ENCODE results near the gene CCDC107. TPM values are rescaled to one million over a fixed set of nuclear protein-coding genes. Genes with fewer than 3 reads are reported as not detected.

Gene CCDC107
- polyA plus RNA-seq, 1 donor from 2014 or later = 77.4 TPM

GRCh38 chr9:35679766-35680330, 21.8 kb downstream of the CCDC107 start:
- H3K27ac Mint-ChIP-seq = peak overlapping the region in 1 of 3 donors; percentile 78
- no peaks in the 10 kb centered on the region for H3K9me3 Mint-ChIP-seq
- peaks cover 6% of the 10 kb centered on the region for H3K36me3 Mint-ChIP-seq
- H3K4me1 Mint-ChIP-seq = peaks cover 22 to 25% (median 24%) of the 10 kb centered on the region in 3 donors
- H3K4me3 Mint-ChIP-seq = peak overlapping the region; percentile 10 to 91 (median 52)
- H3K27me3 Mint-ChIP-seq = peaks cover 8% of the 10 kb centered on the region

DNA sequence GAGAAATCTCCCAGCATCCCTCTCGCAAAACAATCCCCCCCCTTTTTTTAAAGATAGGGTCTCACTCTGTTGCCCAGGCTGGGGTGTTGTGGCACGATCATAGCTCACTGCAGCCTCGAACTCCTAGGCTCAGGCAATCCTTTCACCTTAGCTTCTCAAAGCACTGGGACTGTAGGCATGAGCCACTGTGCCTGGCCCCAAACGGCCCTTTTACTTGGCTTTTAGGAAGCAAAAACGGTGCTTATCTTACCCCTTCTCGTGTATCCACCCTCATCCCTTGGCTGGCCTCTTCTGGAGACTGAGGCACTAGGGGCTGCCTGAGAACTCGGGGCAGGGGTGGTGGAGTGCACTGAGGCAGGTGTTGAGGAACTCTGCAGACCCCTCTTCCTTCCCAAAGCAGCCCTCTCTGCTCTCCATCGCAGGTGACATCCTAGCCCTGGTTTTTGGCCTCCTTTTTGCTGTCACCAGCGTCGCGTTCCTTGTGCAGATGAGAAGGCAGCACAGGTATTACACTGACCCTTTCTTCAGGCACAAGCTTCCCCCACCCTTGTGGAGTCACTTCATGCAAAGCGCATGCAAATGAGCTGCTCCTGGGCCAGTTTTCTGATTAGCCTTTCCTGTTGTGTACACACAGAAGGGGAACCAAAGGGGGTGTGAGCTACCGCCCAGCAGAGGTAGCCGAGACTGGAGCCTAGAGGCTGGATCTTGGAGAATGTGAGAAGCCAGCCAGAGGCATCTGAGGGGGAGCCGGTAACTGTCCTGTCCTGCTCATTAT, 22.4 kb downstream of the CCDC107 start:
- H3K27ac Mint-ChIP-seq = peak overlapping the region; percentile 46 to 78 (median 77)
- H3K36me3 Mint-ChIP-seq = peaks cover 6% of the 10 kb centered on the region
- no peaks in the 10 kb centered on the region for H3K9me3 Mint-ChIP-seq
- peak overlapping the region; percentile 52 to 91 (median 67) for H3K4me3 Mint-ChIP-seq
- peaks cover 22 to 25% (median 23%) of the 10 kb centered on the region in 3 donors for H3K4me1 Mint-ChIP-seq
- H3K27me3 Mint-ChIP-seq = peaks cover 6% of the 10 kb centered on the region

GRCh38 chr9:35681341-35682002, 23.4 kb downstream of the CCDC107 start:
- H3K27ac Mint-ChIP-seq = peak overlapping the region in 1 of 3 donors; percentile 77
- no peaks in the 10 kb centered on the region for H3K9me3 Mint-ChIP-seq
- peak overlapping the region in 1 of 4 donors; percentile 70 for H3K4me3 Mint-ChIP-seq
- H3K27me3 Mint-ChIP-seq = peaks cover 2% of the 10 kb centered on the region
- H3K36me3 Mint-ChIP-seq = peaks cover 6% of the 10 kb centered on the region
- H3K4me1 Mint-ChIP-seq = peaks cover 21 to 23% (median 22%) of the 10 kb centered on the region in 3 donors

GRCh38 chr9:35682051-35682450, 24.0 kb downstream of the CCDC107 start:
- H3K36me3 Mint-ChIP-seq = peaks cover 6% of the 10 kb centered on the region
- peaks cover 21% of the 10 kb centered on the region in 3 donors for H3K4me1 Mint-ChIP-seq
- no peaks in the 10 kb centered on the region for H3K27me3 Mint-ChIP-seq
- no peak overlapping the region for H3K4me3 Mint-ChIP-seq
- H3K9me3 Mint-ChIP-seq = no peaks in the 10 kb centered on the region
- peak overlapping the region in 1 of 3 donors; percentile 16 for H3K27ac Mint-ChIP-seq

DNA sequence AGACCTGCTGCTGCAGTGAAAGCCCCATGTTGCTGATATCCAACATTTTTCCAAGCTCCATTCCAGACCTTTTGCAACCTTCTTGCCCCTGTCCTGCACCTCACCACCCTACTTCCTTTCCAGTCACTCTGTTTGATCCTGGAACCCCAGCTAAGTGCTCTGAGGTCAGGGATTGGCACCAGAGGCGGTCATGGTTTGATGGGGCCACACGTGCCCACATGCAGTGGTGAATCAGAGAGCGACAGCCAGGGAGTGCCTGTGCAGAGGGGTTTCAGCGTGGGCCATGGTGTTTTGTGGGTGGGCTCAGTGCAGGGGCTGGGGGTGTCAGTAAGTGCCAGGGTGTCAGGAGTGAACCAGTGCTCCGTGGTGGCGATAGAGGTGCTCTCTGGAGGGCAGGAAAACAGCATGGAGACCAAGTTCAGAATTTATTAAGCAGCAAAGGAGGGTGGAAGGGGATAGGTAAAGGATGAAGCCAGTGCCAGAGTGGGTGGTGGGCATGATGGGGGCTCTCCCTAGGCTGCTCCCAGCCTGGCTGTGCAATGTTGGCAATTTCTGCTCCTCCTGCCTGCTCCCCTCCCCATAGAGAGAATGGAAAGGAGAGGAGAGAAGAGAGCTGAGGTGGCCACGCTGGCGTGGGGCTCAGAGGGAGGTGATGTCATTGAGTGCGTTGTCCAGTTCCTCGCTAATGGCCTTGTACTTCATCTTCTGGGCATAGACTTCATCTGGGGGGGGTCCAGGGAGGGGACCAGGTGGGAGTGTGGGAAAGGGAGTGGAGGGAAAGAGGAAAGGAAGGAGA, 24.6 kb downstream of the CCDC107 start:
- no peak overlapping the region for H3K4me3 Mint-ChIP-seq
- H3K27me3 Mint-ChIP-seq = no peaks in the 10 kb centered on the region
- peaks cover 15 to 21% (median 21%) of the 10 kb centered on the region in 3 donors for H3K4me1 Mint-ChIP-seq
- peaks cover 3% of the 10 kb centered on the region for H3K36me3 Mint-ChIP-seq
- H3K27ac Mint-ChIP-seq = peak overlapping the region in 1 of 3 donors; percentile 17
- no peaks in the 10 kb centered on the region for H3K9me3 Mint-ChIP-seq

DNA sequence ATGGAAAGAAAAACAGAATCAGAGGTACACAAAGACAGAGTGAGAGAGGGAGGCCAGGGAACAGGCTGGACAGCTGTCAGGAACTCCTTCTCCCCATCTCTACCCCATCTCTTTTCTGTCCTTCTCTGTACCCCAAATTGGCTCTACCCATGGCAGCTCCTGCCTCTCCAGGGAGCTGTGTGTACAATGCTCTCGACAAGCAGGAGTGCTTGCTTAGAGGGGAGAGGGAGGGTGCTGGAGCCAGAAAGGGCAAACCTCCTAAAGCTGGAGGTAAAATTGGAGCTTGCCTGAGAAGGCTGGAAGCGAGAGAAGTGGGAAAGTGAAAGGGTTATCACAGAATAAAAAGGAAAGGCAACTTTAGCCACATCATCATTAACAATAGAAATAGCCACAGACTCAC, 25.2 kb downstream of the CCDC107 start:
- peaks cover 15 to 21% (median 21%) of the 10 kb centered on the region in 3 donors for H3K4me1 Mint-ChIP-seq
- peaks cover 3% of the 10 kb centered on the region for H3K36me3 Mint-ChIP-seq
- peak overlapping the region in 1 of 3 donors; percentile 45 for H3K27ac Mint-ChIP-seq
- no peak overlapping the region for H3K4me3 Mint-ChIP-seq
- no peaks in the 10 kb centered on the region for H3K27me3 Mint-ChIP-seq
- H3K9me3 Mint-ChIP-seq = no peaks in the 10 kb centered on the region

DNA sequence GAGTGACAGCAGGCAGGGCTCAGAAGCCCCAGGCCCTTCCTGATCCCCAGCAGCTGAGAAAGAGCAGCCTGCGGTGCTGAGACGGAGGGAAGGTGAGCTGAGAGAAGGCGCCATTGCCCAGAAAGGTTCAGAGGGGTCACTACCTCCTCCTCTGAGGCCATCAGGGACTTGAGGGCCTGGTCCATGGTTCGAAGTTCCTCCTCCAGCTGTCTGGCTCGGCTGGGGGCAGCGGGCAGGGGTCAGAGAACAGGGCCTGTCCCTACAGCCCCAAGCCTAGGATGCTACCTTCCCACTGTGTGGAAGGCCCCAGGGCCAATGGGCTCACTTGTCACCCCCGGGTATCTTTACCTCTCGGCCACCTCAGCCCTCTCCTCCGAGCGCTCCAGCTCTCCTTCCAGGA, 26.8 kb downstream of the CCDC107 start:
- Mint-ChIP-seq H3K27ac (no peak overlapping the region), H3K27me3 (no peaks in the 10 kb centered on the region), H3K36me3 (peaks cover 1% of the 10 kb centered on the region), H3K9me3 (no peaks in the 10 kb centered on the region), H3K4me3 (no peak overlapping the region), H3K4me1 (peaks cover 14 to 20% (median 17%) of the 10 kb centered on the region in 3 donors)

DNA sequence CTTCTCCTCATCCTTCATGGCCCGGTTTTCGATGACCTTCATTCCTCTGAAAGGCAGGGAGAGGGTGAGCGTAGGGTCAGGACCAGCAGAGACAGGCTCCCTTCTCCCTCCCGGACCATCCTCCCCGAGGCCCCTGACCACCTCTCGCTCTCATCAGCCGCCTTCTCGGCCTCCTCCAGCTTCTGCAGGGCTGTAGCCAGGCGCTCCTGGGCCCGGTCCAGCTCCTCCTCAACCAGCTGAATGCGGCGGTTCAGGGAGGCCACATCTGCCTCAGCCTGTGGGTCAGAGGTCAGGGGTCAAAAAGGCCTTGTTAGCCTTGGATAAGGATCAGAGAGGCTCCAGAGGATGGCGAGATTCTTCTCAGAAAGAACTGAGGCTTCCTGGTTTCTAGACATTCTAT, 27.4 kb downstream of the CCDC107 start:
- H3K4me3 Mint-ChIP-seq = peak overlapping the region in 1 of 4 donors; percentile 47
- no peaks in the 10 kb centered on the region for H3K27me3 Mint-ChIP-seq
- peaks cover 1% of the 10 kb centered on the region for H3K36me3 Mint-ChIP-seq
- H3K27ac Mint-ChIP-seq = no peak overlapping the region
- H3K4me1 Mint-ChIP-seq = peaks cover 8 to 14% (median 11%) of the 10 kb centered on the region in 3 donors
- no peaks in the 10 kb centered on the region for H3K9me3 Mint-ChIP-seq

- peaks cover 0 to 7% (median 4%) of the 10 kb centered on the region in 3 donors for H3K4me1 Mint-ChIP-seq
- H3K4me3 Mint-ChIP-seq = peak overlapping the region in 1 of 4 donors; percentile 64
- H3K36me3 Mint-ChIP-seq = peaks cover 1% of the 10 kb centered on the region
- peak overlapping the region in 1 of 3 donors; percentile 39 for H3K27ac Mint-ChIP-seq
- H3K27me3 Mint-ChIP-seq = no peaks in the 10 kb centered on the region
- no peaks in the 10 kb centered on the region for H3K9me3 Mint-ChIP-seq
These were observed 28.4 kb downstream of the CCDC107 start for GRCh38 chr9:35686222-35687203.

- Mint-ChIP-seq H3K4me3 (peak overlapping the region in 1 of 4 donors; percentile 64), H3K9me3 (no peaks in the 10 kb centered on the region), H3K27me3 (no peaks in the 10 kb centered on the region), H3K27ac (no peak overlapping the region), H3K36me3 (peaks cover 1% of the 10 kb centered on the region), H3K4me1 (peaks cover 0 to 9% (median 5%) of the 10 kb centered on the region in 3 donors)
These were observed 29.2 kb downstream of the CCDC107 start for GRCh38 chr9:35687306-35687705.

- H3K27me3 Mint-ChIP-seq = no peaks in the 10 kb centered on the region
- peaks cover 1% of the 10 kb centered on the region for H3K36me3 Mint-ChIP-seq
- H3K27ac Mint-ChIP-seq = peak overlapping the region in 1 of 3 donors; percentile 31
- no peaks in the 10 kb centered on the region for H3K9me3 Mint-ChIP-seq
- H3K4me1 Mint-ChIP-seq = peaks cover 0 to 7% (median 4%) of the 10 kb centered on the region in 3 donors
- H3K4me3 Mint-ChIP-seq = peak overlapping the region in 2 of 4 donors; percentile 5 to 68
These were observed 30.0 kb downstream of the CCDC107 start for GRCh38 chr9:35687972-35688557.

DNA sequence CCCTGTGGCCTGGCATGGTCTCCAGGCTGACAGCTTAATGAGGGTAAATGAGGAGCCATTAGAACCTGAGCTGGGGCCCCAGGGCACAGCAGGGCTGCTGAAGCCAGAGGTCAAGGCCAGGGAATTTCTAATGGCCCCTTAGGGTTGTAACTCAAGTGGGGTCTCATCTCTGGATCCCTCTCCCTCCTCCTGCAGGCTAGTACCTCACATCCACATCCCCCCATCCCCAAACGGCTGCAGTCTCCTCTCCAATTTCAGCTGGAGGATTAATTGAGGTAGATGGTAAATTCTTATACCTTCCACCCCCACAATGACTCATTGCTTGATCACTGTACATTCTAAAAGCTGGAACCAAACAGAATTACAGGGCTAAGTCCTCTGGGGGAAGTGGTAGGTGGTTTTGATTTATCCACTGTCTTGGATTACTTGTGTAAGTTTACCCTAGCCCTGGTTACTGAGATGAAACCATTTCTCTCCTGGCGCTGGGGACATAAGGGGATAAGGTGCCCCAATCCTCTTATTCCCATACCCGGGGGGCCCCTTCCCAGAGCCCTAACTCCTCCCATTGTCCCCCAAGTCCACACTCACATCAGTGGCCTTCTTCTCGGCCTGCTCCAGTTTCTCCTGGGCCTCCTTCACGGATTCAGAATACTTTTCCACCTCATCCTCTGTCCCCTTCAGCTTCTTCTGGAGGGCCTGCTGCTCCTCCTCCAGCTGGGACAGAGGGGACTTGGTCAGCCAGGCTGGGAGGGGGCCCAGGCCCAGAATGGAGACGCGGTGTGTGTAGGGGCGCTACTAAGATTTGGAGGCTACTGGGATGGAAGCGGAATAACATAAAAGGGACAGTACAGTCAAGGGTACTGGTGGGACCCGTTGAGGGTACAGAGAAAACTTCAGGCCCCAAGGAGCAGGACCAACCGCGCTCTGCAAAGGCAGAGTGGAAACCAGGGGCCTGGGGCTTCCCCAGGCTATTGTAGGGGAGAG, 30.8 kb downstream of the CCDC107 start:
- Mint-ChIP-seq H3K27ac (peak overlapping the region in 1 of 3 donors; percentile 31), H3K4me1 (peaks cover 0 to 6% (median 4%) of the 10 kb centered on the region in 3 donors), H3K4me3 (peak overlapping the region; percentile 30 to 81 (median 70))

More for the DNA sequence above, 30.8 kb downstream of the CCDC107 start:
- Mint-ChIP-seq H3K9me3 (no peaks in the 10 kb centered on the region), H3K36me3 (peaks cover 1% of the 10 kb centered on the region), H3K27me3 (no peaks in the 10 kb centered on the region)

Data from IgD-negative memory B cell (primary cell).